ENCODE results near the gene ACSBG1.

DNA sequence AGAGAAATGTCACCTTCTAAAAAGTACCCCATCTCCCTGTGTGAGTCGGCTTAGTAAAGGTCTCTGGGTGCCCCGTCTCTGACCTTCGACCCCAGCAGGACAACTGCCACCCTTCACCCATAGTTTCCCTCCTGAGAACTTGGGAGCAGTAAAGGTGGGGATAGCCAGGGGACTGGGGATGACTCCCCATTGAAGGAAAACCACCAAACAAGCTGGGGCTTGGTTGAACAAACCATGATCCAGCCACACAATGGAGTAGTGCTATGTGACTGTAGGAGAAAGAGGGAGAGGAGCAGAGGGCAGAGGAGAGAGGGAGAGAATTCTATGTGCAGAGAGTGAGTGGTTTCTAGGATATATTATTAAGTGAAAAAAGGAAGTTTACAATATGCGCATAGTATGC lies 51.5 kb downstream of the ACSBG1 start:
- no peak for TF ChIP-seq POLR2AphosphoS2 (IDR thresholded peaks at IDR 0.05; ENCODE audit: low read depth, low read length)
- TF ChIP-seq POLR2A (IDR thresholded peaks at IDR 0.05; ENCODE audit: low read depth, low read length): no peak
- no peak for TF ChIP-seq HDAC6 (IDR thresholded peaks at IDR 0.05; ENCODE audit: unreplicated experiment)
- TF ChIP-seq STAT1 (conservative IDR thresholded peaks at IDR 0.05): no peak
- no peak for TF ChIP-seq ZNF24 (IDR thresholded peaks at IDR 0.05)
- no peak for TF ChIP-seq CREB1 (IDR thresholded peaks at IDR 0.05; ENCODE audit: low read depth)
- no peak for TF ChIP-seq GABPA (IDR thresholded peaks at IDR 0.05; ENCODE audit: low read depth)

Data from GM12878 (cell line).